ENCODE data around the gene BRPF1. TPM values are rescaled to one million over a fixed set of nuclear protein-coding genes. Genes with fewer than 3 reads are reported as not detected.

Gene BRPF1
- total and polyA plus RNA-seq, 2 donors (not counting 1 experiment from before 2014, with no cell fraction given) = 4.1 to 12.2 TPM

DNA sequence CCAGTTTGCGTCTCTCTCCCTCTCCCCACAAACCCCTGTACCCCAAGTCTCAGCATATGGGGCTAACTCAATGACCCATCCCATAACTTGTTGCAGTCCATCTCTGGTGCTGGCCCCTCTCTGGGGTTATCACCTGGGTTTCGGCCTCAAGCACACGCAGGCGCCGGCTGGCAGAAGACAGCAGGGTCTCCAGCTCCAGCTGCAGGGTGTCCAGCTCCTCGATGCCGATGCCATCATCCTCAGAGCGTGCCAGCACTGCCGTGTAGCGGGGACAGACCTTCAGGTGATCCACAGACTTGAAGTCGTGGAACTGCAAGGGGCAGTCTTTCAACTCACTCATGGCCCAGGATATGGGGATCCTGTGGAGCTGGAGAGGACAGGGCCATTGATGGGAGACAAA is 59.6 kb downstream of the BRPF1 start:
- Histone ChIP-seq H3K4me1 (ENCODE audit: control insufficient read depth, extremely low read depth, insufficient read depth, low read length) (peaks cover 3% of the 10 kb centered on the region), H3K27ac (ENCODE audit: insufficient read depth, low read length) (no peak overlapping the region), H3K9me3 (ENCODE audit: control insufficient read depth, insufficient read depth, low read depth, low read length) (no peaks in the 10 kb centered on the region), H2AFZ (ENCODE audit: low read length) (no peak overlapping the region), H3K4me2 (ENCODE audit: extremely low read depth, insufficient read depth, low read length) (peak overlapping the region; percentile 86), H3K4me3 (replicated peaks in 1 of 4; ENCODE audit: control extremely low read depth in 1 of 4, insufficient read depth in 1 of 4, low read depth in 3 of 4, low read length in 4 of 4) (peak overlapping the region in 1 of 4 experiments; percentile 97), H3K9ac (ENCODE audit: insufficient read depth, low read length) (no peak overlapping the region), H3K36me3 (ENCODE audit: control insufficient read depth, insufficient read depth, low read length) (peaks cover 22% of the 10 kb centered on the region), H3K79me2 (ENCODE audit: control insufficient read depth, insufficient read depth, low read length) (peaks cover 37% of the 10 kb centered on the region), H4K20me1 (ENCODE audit: control insufficient read depth, extremely low read depth, insufficient read depth, low read length) (no peaks in the 10 kb centered on the region), H3K27me3 (ENCODE audit: control insufficient read depth, insufficient read depth, low read length) (no peaks in the 10 kb centered on the region)
- TF ChIP-seq, protein P1, sequence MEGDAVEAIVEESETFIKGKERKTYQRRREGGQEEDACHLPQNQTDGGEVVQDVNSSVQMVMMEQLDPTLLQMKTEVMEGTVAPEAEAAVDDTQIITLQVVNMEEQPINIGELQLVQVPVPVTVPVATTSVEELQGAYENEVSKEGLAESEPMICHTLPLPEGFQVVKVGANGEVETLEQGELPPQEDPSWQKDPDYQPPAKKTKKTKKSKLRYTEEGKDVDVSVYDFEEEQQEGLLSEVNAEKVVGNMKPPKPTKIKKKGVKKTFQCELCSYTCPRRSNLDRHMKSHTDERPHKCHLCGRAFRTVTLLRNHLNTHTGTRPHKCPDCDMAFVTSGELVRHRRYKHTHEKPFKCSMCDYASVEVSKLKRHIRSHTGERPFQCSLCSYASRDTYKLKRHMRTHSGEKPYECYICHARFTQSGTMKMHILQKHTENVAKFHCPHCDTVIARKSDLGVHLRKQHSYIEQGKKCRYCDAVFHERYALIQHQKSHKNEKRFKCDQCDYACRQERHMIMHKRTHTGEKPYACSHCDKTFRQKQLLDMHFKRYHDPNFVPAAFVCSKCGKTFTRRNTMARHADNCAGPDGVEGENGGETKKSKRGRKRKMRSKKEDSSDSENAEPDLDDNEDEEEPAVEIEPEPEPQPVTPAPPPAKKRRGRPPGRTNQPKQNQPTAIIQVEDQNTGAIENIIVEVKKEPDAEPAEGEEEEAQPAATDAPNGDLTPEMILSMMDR (conservative IDR thresholded peaks at IDR 0.05 in 1 of 2, IDR thresholded peaks at IDR 0.05 in 1 of 2; ENCODE audit: low read depth in 1 of 2, low read length in 2 of 2) = no peak
- TF ChIP-seq EZH2 (IDR thresholded peaks at IDR 0.05; ENCODE audit: low read length, missing control alignments) = no peak
- no peak for DNase-seq (ENCODE audit: low read depth in 2 of 2)

DNA sequence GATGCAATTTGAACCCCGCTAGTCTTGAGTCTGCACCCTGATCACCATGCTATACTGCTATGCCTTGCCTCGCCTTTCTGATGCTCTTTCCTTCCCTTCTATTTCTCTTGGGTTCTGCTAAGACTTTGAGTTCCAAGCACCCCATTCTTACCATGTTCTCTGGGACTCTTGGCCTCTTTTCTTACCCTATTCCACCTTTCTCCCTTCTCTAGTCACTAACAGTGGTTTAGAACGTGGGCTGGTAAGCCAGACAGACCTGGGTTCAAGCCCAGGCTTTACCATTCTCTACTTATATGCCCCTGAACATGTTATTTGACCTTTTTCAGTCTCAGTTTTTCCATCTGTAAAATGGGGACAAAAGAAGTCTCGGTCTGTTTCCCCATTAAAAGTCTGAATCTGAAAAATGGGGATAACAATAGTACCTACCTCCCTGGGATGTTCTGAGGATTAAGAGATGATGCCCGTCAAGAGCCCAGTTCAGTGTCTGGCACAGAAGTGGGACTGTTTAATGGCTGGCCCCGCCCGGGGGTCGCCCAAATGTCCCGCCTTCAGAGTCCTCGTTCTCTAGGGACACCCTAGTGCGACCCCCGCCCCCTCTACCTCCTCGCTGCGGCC is 60.4 kb downstream of the BRPF1 start:
- TF ChIP-seq, protein P1 (conservative IDR thresholded peaks at IDR 0.05 in 1 of 2, IDR thresholded peaks at IDR 0.05 in 1 of 2; ENCODE audit: low read depth in 1 of 2, low read length in 2 of 2) = no peak
- no peak for TF ChIP-seq EZH2 (IDR thresholded peaks at IDR 0.05; ENCODE audit: low read length, missing control alignments)
- no peaks in the 10 kb centered on the region for H3K9me3 ChIP-seq (ENCODE audit: control insufficient read depth, insufficient read depth, low read depth, low read length)
- H3K27ac ChIP-seq (ENCODE audit: insufficient read depth, low read length) = peak overlapping the region; percentile 99
- no peak overlapping the region for H2AFZ ChIP-seq (ENCODE audit: low read length)
- H3K4me2 ChIP-seq (ENCODE audit: extremely low read depth, insufficient read depth, low read length) = peak overlapping the region; percentile 86
- no peak for DNase-seq (ENCODE audit: low read depth in 2 of 2)
- peak overlapping the region; percentile 96 for H3K9ac ChIP-seq (ENCODE audit: insufficient read depth, low read length)
- H4K20me1 ChIP-seq (ENCODE audit: control insufficient read depth, extremely low read depth, insufficient read depth, low read length) = no peaks in the 10 kb centered on the region
- H3K36me3 ChIP-seq (ENCODE audit: control insufficient read depth, insufficient read depth, low read length) = peaks cover 19% of the 10 kb centered on the region
- no peaks in the 10 kb centered on the region for H3K27me3 ChIP-seq (ENCODE audit: control insufficient read depth, insufficient read depth, low read length)
- peak overlapping the region; percentile 93 to 100 (median 98) for H3K4me3 ChIP-seq (replicated peaks in 1 of 4; ENCODE audit: control extremely low read depth in 1 of 4, insufficient read depth in 1 of 4, low read depth in 3 of 4, low read length in 4 of 4)
- H3K79me2 ChIP-seq (ENCODE audit: control insufficient read depth, insufficient read depth, low read length) = peaks cover 42% of the 10 kb centered on the region
- peaks cover 3% of the 10 kb centered on the region for H3K4me1 ChIP-seq (ENCODE audit: control insufficient read depth, extremely low read depth, insufficient read depth, low read length)

DNA sequence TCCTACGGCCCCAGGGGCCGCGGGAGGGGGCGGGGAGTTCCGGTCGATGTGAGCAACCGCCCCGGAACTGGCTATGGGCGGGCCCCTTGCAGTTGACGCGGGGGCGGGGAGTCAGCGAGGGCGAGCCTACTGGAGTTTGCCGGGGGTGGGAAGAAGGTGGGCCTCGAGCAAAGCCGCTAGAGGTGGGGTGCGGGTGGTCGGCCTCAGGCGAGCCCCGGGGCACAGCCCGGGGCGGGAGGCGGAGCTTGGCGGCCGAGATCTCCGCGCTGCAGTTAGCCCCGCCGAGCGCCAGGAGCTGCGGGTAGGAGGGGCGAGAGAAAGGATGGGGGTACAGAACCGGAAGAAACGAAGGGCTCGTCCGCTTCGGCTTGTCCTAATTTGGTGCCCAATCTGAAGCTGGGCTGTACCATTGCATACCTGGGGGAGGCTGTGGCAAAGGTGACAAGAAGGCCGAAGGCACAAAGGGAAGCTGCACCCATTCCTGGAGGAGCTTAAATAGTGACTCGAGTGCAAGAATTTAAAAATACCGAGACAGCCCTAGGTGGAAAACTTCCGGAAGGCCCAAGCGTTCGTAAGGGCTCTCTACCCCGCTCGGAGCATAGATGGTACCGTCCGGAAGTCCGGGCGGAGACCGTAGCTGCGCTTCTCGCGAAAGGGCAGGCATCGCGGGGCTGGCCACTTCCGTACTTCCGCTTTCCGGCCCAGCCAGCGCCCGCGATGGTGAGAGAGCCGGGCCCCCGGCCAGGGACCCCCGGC is 61.0 kb downstream of the BRPF1 start, which contains the start of the genes ARPC4 and TADA3:
ARPC4 (plus strand) TSS at position 678 of the 756 bp plus-strand sequence; CDS start at position 718, 40 bp downstream.
TADA3 (minus strand) TSS at position 69 of the 756 bp plus-strand sequence. CDS start 1,007 bp downstream, outside the sequence.
- peak within 1 kb of the TSS; percentile 96 for H3K9ac ChIP-seq (ENCODE audit: insufficient read depth, low read length)
- H3K36me3 ChIP-seq (ENCODE audit: control insufficient read depth, insufficient read depth, low read length) = peaks cover 20% of the 10 kb centered on the region
- H2AFZ ChIP-seq (ENCODE audit: low read length) = peak within 1 kb of the TSS; percentile 85
- peak within 1 kb of the TSS; percentile 99 for H3K27ac ChIP-seq (ENCODE audit: insufficient read depth, low read length)
- H3K4me1 ChIP-seq (ENCODE audit: control insufficient read depth, extremely low read depth, insufficient read depth, low read length) = peaks cover 3% of the 10 kb centered on the region
- no peaks in the 10 kb centered on the region for H4K20me1 ChIP-seq (ENCODE audit: control insufficient read depth, extremely low read depth, insufficient read depth, low read length)
- no peaks in the 10 kb centered on the region for H3K9me3 ChIP-seq (ENCODE audit: control insufficient read depth, insufficient read depth, low read depth, low read length)
- peak within 1 kb of the TSS; percentile 93 to 100 (median 98) for H3K4me3 ChIP-seq (replicated peaks in 1 of 4; ENCODE audit: control extremely low read depth in 1 of 4, insufficient read depth in 1 of 4, low read depth in 3 of 4, low read length in 4 of 4)
- peak within 1 kb of the TSS; percentile 93 for H3K4me2 ChIP-seq (ENCODE audit: extremely low read depth, insufficient read depth, low read length)
- DNase-seq (ENCODE audit: low read depth in 2 of 2) = peak; percentile 96 to 98
- TF ChIP-seq, protein P1 (conservative IDR thresholded peaks at IDR 0.05 in 1 of 2, IDR thresholded peaks at IDR 0.05 in 1 of 2; ENCODE audit: low read depth in 1 of 2, low read length in 2 of 2) = no peak
- no peak for TF ChIP-seq EZH2 (IDR thresholded peaks at IDR 0.05; ENCODE audit: low read length, missing control alignments)
- H3K79me2 ChIP-seq (ENCODE audit: control insufficient read depth, insufficient read depth, low read length) = peaks cover 49% of the 10 kb centered on the region
- no peaks in the 10 kb centered on the region for H3K27me3 ChIP-seq (ENCODE audit: control insufficient read depth, insufficient read depth, low read length)
